H1 (cell line): ENCODE measurements around the gene ZNF532. TPM values are rescaled to one million over a fixed set of nuclear protein-coding genes. Genes with fewer than 3 reads are reported as not detected.
A peak's percentile ranks its signal among the peaks of the same experiment; 100 is the strongest.

ENCODE experiments used
- CTCF ChIA-PET: fragments of 300-600 bp; sonication (Branson Sonifier 250); formaldehyde crosslinking; loops from one replicate; lab custom pipeline; 2021; ENCODE audit not compliant: partially characterized antibody; lab: Charles Lee
- POLR2A ChIA-PET: fragments of 300-600 bp; sonication (Branson Sonifier 250); formaldehyde crosslinking; loops from one replicate; lab custom pipeline; 2021; ENCODE audit warnings: inconsistent platforms; ENCODE audit not compliant: partially characterized antibody; lab: Charles Lee
- DNase-seq, 2 experiments: peaks; one replicate each; pipeline versions ENCODE4 v3.0.0 to v3.0.0-alpha.2; 2010 to 2022; ENCODE audit warnings: low spot score in 2 of 2, low read depth in 1 of 2, mixed read lengths in 1 of 2
- FAIRE-seq: peaks from 2 replicates; lab custom pipeline; 2011; peaks lifted over from hg19 to GRCh38; lab: Jason Lieb, UNC
- H2AFZ ChIP-seq: 2 replicates; pipeline ENCODE4 v1.8.1; 2012; ENCODE audit warnings: low read length, inconsistent platforms
- H2AK5ac ChIP-seq: 2 replicates; pipeline ENCODE4 v1.6.1; 2013; ENCODE audit warnings: low read depth, low read length
- H2BK120ac ChIP-seq: replicated peaks from 2 replicates; pipeline ENCODE3; 2013; ENCODE audit warnings: low read depth, low read length, inconsistent platforms
- H2BK12ac ChIP-seq: 2 replicates; pipeline ENCODE4 v1.6.1; 2013; ENCODE audit warnings: low read depth, low read length
- H2BK15ac ChIP-seq: 2 replicates; pipeline ENCODE4 v1.6.1; 2013; ENCODE audit warnings: low read length
- H2BK20ac ChIP-seq: 2 replicates; pipeline ENCODE4 v1.6.1; 2013; ENCODE audit warnings: low read length
- H2BK5ac ChIP-seq: 2 replicates; pipeline ENCODE4 v1.6.1; 2013; ENCODE audit warnings: low read depth, low read length
- H3K14ac ChIP-seq: 2 replicates; pipeline ENCODE4 v1.6.1; 2013; ENCODE audit warnings: inconsistent platforms; ENCODE audit not compliant: insufficient read length
- H3K18ac ChIP-seq: 2 replicates; pipeline ENCODE4 v1.6.1; 2013; ENCODE audit warnings: low read length; ENCODE audit errors: extremely low read depth
- H3K23ac ChIP-seq: 2 replicates; pipeline ENCODE4 v1.6.1; 2013; ENCODE audit warnings: inconsistent platforms; ENCODE audit not compliant: insufficient read length
- H3K23me2 ChIP-seq: 2 replicates; pipeline ENCODE4 v1.6.1; 2013; ENCODE audit warnings: low read depth, low read length
- H3K27ac ChIP-seq: 2 replicates; pipeline ENCODE4 v1.6.1; 2011; ENCODE audit warnings: low read depth, low read length, inconsistent platforms
- H3K27me3 ChIP-seq, 4 experiments: replicated peaks in 1 of 4; 1 replicate in 1 of 4; 2 replicates in 3 of 4; pipeline versions ENCODE4 v1.6.1 to v1.8.1; 2011 to 2013; ENCODE audit warnings: low read length in 3 of 4, mild to moderate bottlenecking in 3 of 4, inconsistent platforms in 2 of 4, mixed read lengths in 2 of 4, moderate library complexity in 1 of 4; ENCODE audit not compliant: control insufficient read depth in 3 of 4, insufficient read depth in 3 of 4; ENCODE audit errors: extremely low read depth in 1 of 4
- H3K36me3 ChIP-seq, 4 experiments: 2 replicates each; pipeline versions ENCODE4 v1.6.1 to v1.8.1; 2011 to 2013; ENCODE audit warnings: mild to moderate bottlenecking in 4 of 4, low read length in 3 of 4, moderate library complexity in 2 of 4, control low read depth in 1 of 4, inconsistent platforms in 1 of 4; ENCODE audit not compliant: insufficient read depth in 4 of 4, control insufficient read depth in 2 of 4
- H3K4ac ChIP-seq: replicated peaks from 2 replicates; pipeline ENCODE3; 2013; ENCODE audit warnings: low read length, low read depth, mixed read lengths, inconsistent platforms; ENCODE audit not compliant: insufficient read length
- H3K4me1 ChIP-seq, 4 experiments: replicated peaks in 1 of 4; 1 replicate in 1 of 4; 2 replicates in 3 of 4; pipeline versions ENCODE4 v1.6.1 to v1.8.1; 2011 to 2013; ENCODE audit warnings: low read length in 3 of 4, inconsistent platforms in 2 of 4, mixed read lengths in 1 of 4; ENCODE audit not compliant: insufficient read depth in 4 of 4, control insufficient read depth in 3 of 4
- H3K4me2 ChIP-seq, 2 experiments: 2 replicates each; pipeline versions ENCODE4 v1.6.1 to v1.8.1; 2011 to 2013; ENCODE audit warnings: low read depth in 2 of 2, low read length in 2 of 2, control low read depth in 1 of 2, inconsistent platforms in 1 of 2, mild to moderate bottlenecking in 1 of 2; ENCODE audit not compliant: insufficient read depth in 1 of 2
- H3K4me3 ChIP-seq, 4 experiments: fragments of 200-600, 300-600 bp in 1 of 4; sonication (generic), shearing (Covaris generic), sonication (Bioruptor Twin) in 1 of 4; 2 replicates each; pipeline versions ENCODE4 v1.5.1 to v1.8.1; 2011 to 2016; ENCODE audit warnings: low read length in 4 of 4, low read depth in 3 of 4, control low read depth in 2 of 4, inconsistent platforms in 2 of 4, mild to moderate bottlenecking in 2 of 4, mixed read lengths in 1 of 4, moderate library complexity in 1 of 4; ENCODE audit not compliant: insufficient read depth in 2 of 4; ENCODE audit errors: extremely low read depth in 1 of 4
- H3K56ac ChIP-seq: replicated peaks from 2 replicates; pipeline ENCODE3; 2013; ENCODE audit warnings: low read depth, mild to moderate bottlenecking, mixed read lengths, low read length, inconsistent platforms; ENCODE audit not compliant: insufficient read length
- H3K79me1 ChIP-seq: 2 replicates; pipeline ENCODE4 v1.6.1; 2013; ENCODE audit warnings: low read depth, low read length, control low read depth
- H3K79me2 ChIP-seq, 2 experiments: 2 replicates each; pipeline versions ENCODE4 v1.6.1 to v1.8.1; 2012 to 2013; ENCODE audit warnings: low read length in 2 of 2, mild to moderate bottlenecking in 2 of 2, inconsistent platforms in 1 of 2; ENCODE audit not compliant: insufficient read depth in 2 of 2, control insufficient read depth in 1 of 2
- H3K9ac ChIP-seq, 4 experiments: replicated peaks in 1 of 4; 1 replicate in 1 of 4; 2 replicates in 3 of 4; pipeline versions ENCODE4 v1.6.1 to v1.8.1; 2011 to 2013; ENCODE audit warnings: low read depth in 3 of 4, low read length in 3 of 4, control low read depth in 2 of 4, mild to moderate bottlenecking in 2 of 4, moderate library complexity in 2 of 4, inconsistent platforms in 1 of 4; ENCODE audit errors: extremely low read depth in 1 of 4
- H3K9me3 ChIP-seq, 2 experiments: 2 replicates each; pipeline versions ENCODE4 v1.6.1 to v1.8.1; 2012 to 2013; ENCODE audit warnings: mild to moderate bottlenecking in 2 of 2, moderate library complexity in 2 of 2, control low read depth in 1 of 2, inconsistent platforms in 1 of 2, low read depth in 1 of 2, low read length in 1 of 2, mixed read lengths in 1 of 2; ENCODE audit not compliant: insufficient read depth in 2 of 2
- H4K20me1 ChIP-seq, 2 experiments: replicated peaks in 1 of 2; 2 replicates each; pipeline versions ENCODE3 to v1.8.1; 2011 to 2013; ENCODE audit warnings: inconsistent platforms in 2 of 2, low read length in 2 of 2, mild to moderate bottlenecking in 1 of 2; ENCODE audit not compliant: insufficient read depth in 2 of 2, control insufficient read depth in 1 of 2
- H4K5ac ChIP-seq: 2 replicates; pipeline ENCODE4 v1.6.1; 2013; ENCODE audit warnings: low read length, low read depth, mixed read lengths, inconsistent platforms; ENCODE audit not compliant: insufficient read length
- H4K8ac ChIP-seq: 2 replicates; pipeline ENCODE4 v1.8.0; 2013; ENCODE audit warnings: mild to moderate bottlenecking, moderate library complexity, low read length, inconsistent platforms; ENCODE audit not compliant: insufficient read depth; ENCODE audit errors: extremely low read depth
- H4K91ac ChIP-seq: replicated peaks from 2 replicates; pipeline ENCODE3; 2013; ENCODE audit warnings: low read length, mixed read lengths, inconsistent platforms; ENCODE audit not compliant: insufficient read length
- CBX5 ChIP-seq: fragments of 300-800, 300-1000 bp; sonication (generic); IDR thresholded peaks from 2 replicates; pipeline ENCODE4 v1.7.1; 2016; ENCODE audit warnings: antibody characterized with exemption, low read length, low read depth
- CEBPB ChIP-seq: IDR thresholded peaks from 2 replicates; pipeline ENCODE4 v1.6.1; 2012; ENCODE audit warnings: low read depth, low read length
- WGBS, 2 experiments: shearing (Covaris generic) in 1 of 2; methylation state at CpG; one replicate each; pipeline versions ENCODE4 v1.1.6 to v1.1.7; 2013 to 2015; ENCODE audit warnings: low lambda C conversion rate in 2 of 2, mixed read lengths in 2 of 2, inconsistent platforms in 1 of 2, low coverage in 1 of 2, missing lambda C conversion rate in 1 of 2; ENCODE audit not compliant: insufficient replicate concordance in 2 of 2, insufficient coverage in 1 of 2, insufficient read length in 1 of 2; ENCODE audit errors: extremely low coverage in 1 of 2, missing lambda C conversion rate in 1 of 2; 5-methylcytosine and 5-hydroxymethylcytosine counted together
- polyA plus RNA-seq, 7 experiments: library from polyadenylated mRNA; depleted of rRNA in 3 of 7; stranded (reverse) in 5 of 7; unstranded in 2 of 7; fragments of >200 nt in 5 of 7; fragments of 200-250 nt in 2 of 7; gene quantifications; 1 replicate in 5 of 7; 2 replicates in 1 of 7; 4 replicates in 1 of 7; pipeline versions ENCODE4 v1.2.1 to v1.2.3, GENCODE V29; 2011 to 2013; ENCODE audit warnings: missing spikeins in 2 of 7, mixed read lengths in 2 of 7
- total RNA-seq: library from RNA; stranded (reverse); fragmentation: NEBNext Ultra II Directional; extraction: Animal tissue kit (Norgen Biotek cat#: 25700); gene quantifications from 2 replicates; pipeline ENCODE4 v1.2.1, GENCODE V29; 2021

ZNF532 gene
- total and polyA plus RNA-seq, 2 of the 8 experiments (the other 6 are each of a cell fraction or from before 2014, with no cell fraction given): 143 to 240 TPM

DNA sequence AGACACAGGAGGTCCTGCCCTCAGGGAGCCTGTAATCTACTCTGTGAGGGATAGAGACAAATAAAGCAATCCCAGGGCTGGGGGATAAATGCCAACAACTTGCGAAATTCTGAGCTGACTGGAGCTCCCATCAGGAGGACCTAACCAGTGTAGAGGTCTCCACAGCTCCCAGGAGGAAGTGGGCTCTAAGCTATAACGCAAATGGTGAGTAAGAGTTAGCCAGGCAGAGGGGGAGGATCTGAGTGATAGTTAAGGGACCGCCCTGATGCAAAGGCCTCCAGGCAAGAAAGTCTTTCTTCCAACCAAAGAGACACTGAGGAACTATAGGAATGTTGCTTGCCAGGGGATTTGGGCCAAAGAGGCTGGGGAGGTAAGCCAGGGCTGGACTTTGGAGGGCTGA lies 16.0 kb upstream of the ZNF532 start:
- peak overlapping the region; percentile 76 for H3K4ac ChIP-seq
- WGBS, 2 experiments: 69% methylated on average over 3 of the region's 3 CpGs; no CpG with 5 or more reads in 1 of the 2 experiments
- H3K23ac ChIP-seq: no peak overlapping the region
- no peaks in the 10 kb centered on the region for H3K79me1 ChIP-seq
- H4K5ac ChIP-seq: no peak overlapping the region
- peak overlapping the region; percentile 94 for H2BK20ac ChIP-seq
- ChIA-PET CTCF (interaction anchor here (1.2 to 4.6 kb wide), 7 partner anchors 16 to 70 kb away, joined by 3 to 16 read pairs (median 4); partner anchors contain the start of gene ZNF532), POLR2A (interaction anchor here (0.8 to 12.2 kb wide), 15 partner anchors 11 to 66 kb away, joined by 3 to 289 read pairs (median 5); partner anchors contain the start of gene ZNF532)
- H3K9ac ChIP-seq: no peak overlapping the region
- H3K23me2 ChIP-seq: no peaks in the 10 kb centered on the region; the same call in 1 of the 2 replicates
- peak overlapping the region in 2 of 4 experiments; percentile 7 to 28; a peak in 2 of 8 replicates for H3K4me3 ChIP-seq
- H2BK5ac ChIP-seq: peak overlapping the region; percentile 99
- H4K8ac ChIP-seq: no peak overlapping the region
- H2BK120ac ChIP-seq: peak overlapping the region; percentile 97
- H3K18ac ChIP-seq: peak overlapping the region; percentile 94
- H3K14ac ChIP-seq: no peak overlapping the region
- no peak overlapping the region for H3K56ac ChIP-seq
- FAIRE-seq: no peak
- H2AFZ ChIP-seq: no peak overlapping the region
- TF ChIP-seq CEBPB (peak; percentile 68; the same call in 1 of the 2 replicates), CBX5 (no peak)
- H2AK5ac ChIP-seq: peak overlapping the region; percentile 97
- no peak for DNase-seq
- peak overlapping the region; percentile 69 for H2BK12ac ChIP-seq
- peak overlapping the region; percentile 81 for H4K91ac ChIP-seq
- H3K36me3 ChIP-seq: no peaks in the 10 kb centered on the region
- H3K4me1 ChIP-seq: peaks cover 10 to 35% (median 34%) of the 10 kb centered on the region in 4 experiments; a peak in 6 of 7 replicates
- no peaks in the 10 kb centered on the region for H3K79me2 ChIP-seq
- H2BK15ac ChIP-seq: 0 out of 2 replicates have a peak overlapping the region, but pooled peaks have one; percentile 31
- no peaks in the 10 kb centered on the region for H4K20me1 ChIP-seq
- no peaks in the 10 kb centered on the region for H3K9me3 ChIP-seq
- H3K27ac ChIP-seq: 0 out of 2 replicates have a peak overlapping the region, but pooled peaks have one; percentile 38
- no peaks in the 10 kb centered on the region for H3K27me3 ChIP-seq
- no peak overlapping the region; a peak in 1 of 4 replicates for H3K4me2 ChIP-seq
